ENCODE data around the gene DAZAP1.

DAZAP1 gene

DNA sequence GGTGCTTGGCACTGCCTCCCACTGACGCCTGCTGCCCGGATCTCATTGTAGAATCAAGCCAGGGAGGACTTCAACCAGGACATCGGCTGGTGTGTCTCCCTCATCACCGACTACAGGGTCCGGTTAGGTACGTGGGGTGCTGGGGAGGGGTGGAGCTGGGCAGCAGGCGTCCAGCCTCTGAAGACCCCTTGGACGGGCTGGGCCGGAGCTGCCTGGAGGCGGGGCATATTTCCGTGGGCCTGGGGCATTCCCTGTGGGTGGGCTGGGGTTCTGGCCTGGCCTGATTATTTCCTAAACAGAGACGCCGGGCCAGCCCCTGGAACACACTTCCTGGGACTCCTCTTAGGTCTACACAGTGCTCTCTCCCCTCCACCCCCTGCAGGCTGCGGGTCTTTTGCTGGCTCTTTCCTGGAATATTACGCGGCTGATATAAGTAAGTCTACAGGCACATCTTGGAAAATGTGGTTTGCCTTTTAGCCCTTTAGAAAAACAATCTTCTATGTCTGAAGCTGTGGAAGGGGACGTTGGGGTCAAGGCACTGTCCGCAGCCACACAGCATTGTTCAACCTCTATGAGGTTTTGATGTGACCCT, 38.1 kb upstream of the DAZAP1 start:
- CTCF ChIA-PET: interaction anchor here (1.2 to 1.7 kb wide), 2 partner anchors 12 to 125 kb away, joined by 3 to 5 read pairs; no protein-coding TSS in a partner anchor

DNA sequence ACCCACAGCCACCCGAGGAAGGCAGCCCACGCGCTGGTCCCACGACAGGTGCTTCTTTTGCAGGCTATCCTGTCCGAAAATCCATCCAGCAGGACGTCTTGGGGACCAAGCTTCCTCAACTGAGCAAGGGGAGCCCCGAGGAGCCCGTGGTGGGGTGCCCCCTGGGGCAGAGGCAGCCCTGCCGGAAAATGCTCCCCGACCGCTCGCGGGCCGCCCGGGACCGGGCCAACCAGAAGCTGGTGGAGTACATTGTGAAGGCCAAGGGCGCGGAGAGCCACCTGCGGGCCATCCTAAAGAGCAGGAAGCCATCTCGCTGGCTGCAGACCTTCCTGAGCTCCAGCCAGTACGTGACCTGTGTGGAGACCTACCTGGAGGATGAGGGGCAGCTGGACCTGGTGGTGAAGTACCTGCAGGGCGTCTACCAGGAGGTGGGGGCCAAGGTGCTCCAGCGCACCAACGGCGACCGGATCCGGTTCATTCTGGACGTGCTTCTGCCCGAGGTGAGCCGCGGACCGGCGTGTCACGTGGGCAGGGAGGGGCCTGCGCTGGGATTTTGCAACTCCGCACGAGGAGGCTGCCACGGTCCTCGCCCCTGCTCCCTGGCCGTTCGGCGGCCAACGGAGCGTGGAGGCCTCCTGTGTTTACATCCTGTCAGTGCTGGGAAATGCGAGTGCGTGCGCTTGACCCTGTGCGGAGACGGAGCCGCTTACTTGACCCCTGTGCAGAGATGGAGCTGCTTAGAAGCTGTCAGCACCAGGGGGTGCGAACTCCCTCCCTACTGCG, 36.6 kb upstream of the DAZAP1 start:
- no peak overlapping the region for H3K4me3 ChIP-seq (ENCODE audit: low read depth, low read length)
- no peak for DNase-seq (ENCODE audit: low read depth, low spot score)
- CTCF ChIA-PET: interaction anchor here (1.7 to 4.0 kb wide), 5 partner anchors 12 to 126 kb away, joined by 5 to 22 read pairs (median 7); no protein-coding TSS in a partner anchor
- TF ChIP-seq CTCF (IDR thresholded peaks at IDR 0.05; ENCODE audit: insufficient read depth, low read length, missing control alignments): no peak
- POLR2A ChIA-PET: no interaction called here

More for the DNA sequence above, 38.1 kb upstream of the DAZAP1 start:
- POLR2A ChIA-PET: no interaction called here
- H3K4me3 ChIP-seq (ENCODE audit: low read depth, low read length): no peak overlapping the region
- no peak for TF ChIP-seq CTCF (IDR thresholded peaks at IDR 0.05; ENCODE audit: insufficient read depth, low read length, missing control alignments)
- DNase-seq (ENCODE audit: low read depth, low spot score): no peak

DNA sequence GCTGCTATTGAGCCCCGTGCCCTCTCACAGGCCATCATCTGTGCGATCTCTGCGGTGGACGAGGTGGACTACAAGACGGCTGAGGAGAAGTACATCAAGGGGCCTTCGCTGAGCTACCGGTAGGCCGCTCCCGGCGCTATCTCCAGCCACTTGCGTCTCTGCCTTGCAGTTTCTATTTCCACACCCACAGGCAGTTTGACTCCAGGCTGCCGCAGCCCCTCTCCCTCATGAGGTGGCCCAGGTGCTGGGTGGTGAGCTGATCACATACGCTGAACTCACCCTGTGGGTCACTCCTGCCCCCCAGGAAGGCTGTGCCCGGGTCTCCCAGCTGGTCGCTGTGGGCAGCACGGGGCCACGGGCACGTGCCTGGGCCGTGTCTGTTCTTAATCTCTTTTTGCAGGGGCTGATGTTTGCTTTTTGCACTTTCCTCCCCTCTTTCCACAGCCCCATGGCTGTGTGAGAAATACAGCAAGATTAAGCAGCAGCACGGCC, 34.3 kb upstream of the DAZAP1 start:
- CTCF ChIA-PET: interaction anchor here (0.7 to 4.0 kb wide), 7 partner anchors 9 to 95 kb away, joined by 3 to 22 read pairs (median 6); no protein-coding TSS in a partner anchor
- H3K4me3 ChIP-seq (ENCODE audit: low read depth, low read length): no peak overlapping the region
- TF ChIP-seq CTCF (IDR thresholded peaks at IDR 0.05; ENCODE audit: insufficient read depth, low read length, missing control alignments): no peak
- POLR2A ChIA-PET: interaction anchor here (1.6 to 1.9 kb wide), 2 partner anchors 10 to 19 kb away, joined by 4 to 5 read pairs; a partner anchor contains a TSS
- DNase-seq (ENCODE audit: low read depth, low spot score): no peak

- DNase-seq (ENCODE audit: low read depth, low spot score): no peak
- POLR2A ChIA-PET: interaction anchor here (1.6 to 1.9 kb wide), 2 partner anchors 9 to 19 kb away, joined by 4 to 5 read pairs; a partner anchor contains a TSS
- H3K4me3 ChIP-seq (ENCODE audit: low read depth, low read length): no peak overlapping the region
- CTCF ChIA-PET: interaction anchor here (1.1 to 4.0 kb wide), 5 partner anchors 9 to 94 kb away, joined by 5 to 22 read pairs (median 6); no protein-coding TSS in a partner anchor
- TF ChIP-seq CTCF (IDR thresholded peaks at IDR 0.05; ENCODE audit: insufficient read depth, low read length, missing control alignments): no peak
Observed at GRCh38 chr19:1373534-1374249, 33.7 kb upstream of the DAZAP1 start.

DNA sequence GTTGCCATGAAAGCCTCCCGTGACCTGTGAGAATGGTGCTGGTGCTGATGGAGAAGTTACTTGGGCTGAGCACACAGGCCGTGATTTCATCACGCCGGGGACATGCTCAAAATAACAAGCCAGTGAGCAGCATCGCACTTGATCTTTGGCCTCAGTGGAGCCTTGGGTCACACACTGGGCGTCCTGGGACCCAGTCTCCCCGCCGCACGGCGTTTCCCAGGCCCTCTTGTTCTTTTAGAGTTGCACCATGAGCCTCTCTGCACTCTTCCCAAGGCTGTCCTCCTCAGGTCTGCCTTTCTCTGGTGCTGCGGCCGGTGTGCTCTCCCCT, 33.2 kb upstream of the DAZAP1 start:
- H3K4me3 ChIP-seq (ENCODE audit: low read depth, low read length): no peak overlapping the region
- no peak for DNase-seq (ENCODE audit: low read depth, low spot score)
- TF ChIP-seq CTCF (IDR thresholded peaks at IDR 0.05; ENCODE audit: insufficient read depth, low read length, missing control alignments): no peak
- POLR2A ChIA-PET: no interaction called here
- CTCF ChIA-PET: interaction anchor here (4.0 kb wide), 1 partner anchor 94 kb away, joined by 22 read pairs; no protein-coding TSS in a partner anchor
